CD4-positive, alpha-beta T cell treated with Interleukin-2 at 100 ng/mL for 4 hours (primary cell): ENCODE results near the gene RHEB.

Source experiments
- DNase-seq: peaks from one replicate; pipeline ENCODE4 v3.0.0-alpha.2; 2020; ENCODE audit warnings: low spot score

RHEB gene

DNA sequence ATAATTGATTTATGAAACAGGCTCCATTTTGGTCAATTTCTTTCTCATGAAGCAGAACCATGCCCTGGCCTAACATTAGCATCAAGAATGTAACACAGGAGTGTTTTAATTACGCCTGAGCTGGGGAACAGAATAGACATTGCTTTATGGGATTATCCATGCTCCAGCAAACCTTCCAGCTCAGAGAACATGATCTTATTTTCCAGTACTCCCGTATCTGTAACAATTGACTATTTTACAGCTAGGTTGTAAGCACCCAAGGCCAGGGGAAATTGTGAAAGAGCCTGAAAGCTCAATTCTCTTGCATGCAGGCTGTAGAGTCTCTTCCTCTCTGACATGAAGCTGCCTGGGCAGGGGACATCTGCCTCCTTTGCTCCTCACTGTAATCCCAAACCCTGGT, 49.0 kb downstream of the RHEB start:
- DNase-seq: no peak

DNA sequence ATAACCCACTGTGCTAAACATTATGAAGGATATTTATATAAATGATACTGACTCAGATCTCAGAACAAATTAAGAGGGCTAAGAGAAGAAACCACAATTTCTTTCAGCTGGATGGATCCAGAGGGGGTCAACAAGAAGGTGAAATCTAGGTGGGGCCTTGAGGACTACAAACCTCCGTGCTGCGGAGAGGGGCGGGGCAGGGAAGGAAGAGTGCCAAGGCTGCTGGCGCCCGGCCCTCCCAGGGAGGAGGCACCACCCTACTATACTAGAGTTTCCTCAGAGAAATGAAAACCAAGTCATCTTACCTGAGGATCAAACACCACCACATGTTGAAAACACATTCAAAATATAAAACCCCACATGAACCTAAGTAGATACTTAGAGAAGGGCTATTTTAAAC, 50.4 kb downstream of the RHEB start:
- no peak for DNase-seq

DNA sequence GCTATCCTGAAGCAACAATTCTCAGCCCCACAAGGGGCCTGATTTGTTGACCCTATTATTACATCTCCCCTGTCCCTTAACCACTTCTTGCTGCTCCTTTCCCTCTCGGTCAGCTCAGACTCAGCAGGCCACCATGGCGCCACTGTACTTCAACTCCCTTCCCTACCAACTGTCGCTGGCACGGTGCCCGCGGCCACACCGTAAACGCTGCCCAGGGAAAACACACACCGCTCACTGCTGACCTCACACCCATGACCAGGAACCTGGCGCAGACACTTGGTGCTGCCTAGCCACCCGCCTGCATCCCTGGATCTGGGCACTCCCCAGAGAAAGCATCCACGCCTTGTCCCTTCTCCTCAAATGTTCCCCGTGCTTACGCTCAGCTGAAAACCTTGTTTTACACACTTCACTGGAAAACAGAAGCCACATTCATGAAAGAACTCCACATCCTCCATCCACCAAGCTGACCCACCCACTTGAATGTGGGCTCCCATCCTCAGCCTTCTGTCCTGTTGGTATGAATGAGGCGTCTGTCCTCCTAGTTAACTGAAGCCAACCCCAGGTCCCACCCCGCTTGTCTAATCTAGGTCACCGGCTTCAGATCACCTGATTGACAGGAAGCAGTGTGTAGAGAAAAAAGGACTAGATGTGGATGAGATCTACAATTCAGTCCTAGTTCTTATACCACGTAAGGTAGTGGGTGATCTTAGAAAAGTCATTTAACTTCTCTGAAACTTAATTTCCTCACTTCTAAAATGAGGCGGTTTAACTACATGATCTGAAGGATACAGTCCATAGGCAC, 51.3 kb downstream of the RHEB start:
- no peak for DNase-seq

DNA sequence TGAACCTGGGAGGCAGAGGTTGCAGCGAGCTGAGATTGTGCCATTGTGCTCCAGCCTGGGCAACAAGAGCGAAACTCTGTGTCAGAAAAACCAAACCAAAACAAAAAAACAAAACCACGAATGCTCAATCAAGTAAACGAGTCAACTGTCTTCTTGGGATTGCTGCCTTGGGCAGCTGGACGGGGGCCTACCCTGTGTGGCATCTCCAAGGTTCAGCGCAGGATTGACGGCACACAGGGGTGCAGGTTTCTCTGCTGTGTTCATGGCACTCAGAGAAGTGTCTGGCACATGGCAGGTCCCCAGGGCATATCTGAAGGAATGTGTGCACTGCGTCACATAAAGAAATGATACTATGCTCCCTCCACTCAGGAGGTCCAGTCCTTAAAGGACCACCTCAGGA, 54.5 kb downstream of the RHEB start:
- DNase-seq: no peak

DNA sequence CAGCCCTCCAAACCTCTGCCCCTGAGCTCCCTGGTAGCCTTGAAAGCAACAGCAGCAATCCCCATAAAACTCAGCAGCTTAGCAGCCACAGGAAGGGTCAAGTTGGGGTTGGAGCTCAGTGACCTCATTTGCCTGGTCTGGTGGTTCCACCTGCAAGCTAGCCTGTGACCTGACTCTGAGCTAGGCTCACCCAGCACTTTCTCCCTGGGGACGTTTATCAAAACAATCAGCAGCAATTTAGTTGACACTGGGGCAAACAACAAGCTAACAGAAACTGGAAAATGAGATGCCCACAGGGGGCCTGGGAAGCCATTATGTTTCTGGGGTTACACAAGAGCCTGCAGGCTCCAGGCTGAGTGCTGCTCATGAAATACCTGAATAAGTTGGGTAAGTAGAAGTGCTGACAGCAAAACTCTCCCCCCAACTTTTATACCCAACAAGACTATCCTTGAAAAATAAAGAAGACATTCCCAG, 57.4 kb downstream of the RHEB start:
- no peak for DNase-seq

DNA sequence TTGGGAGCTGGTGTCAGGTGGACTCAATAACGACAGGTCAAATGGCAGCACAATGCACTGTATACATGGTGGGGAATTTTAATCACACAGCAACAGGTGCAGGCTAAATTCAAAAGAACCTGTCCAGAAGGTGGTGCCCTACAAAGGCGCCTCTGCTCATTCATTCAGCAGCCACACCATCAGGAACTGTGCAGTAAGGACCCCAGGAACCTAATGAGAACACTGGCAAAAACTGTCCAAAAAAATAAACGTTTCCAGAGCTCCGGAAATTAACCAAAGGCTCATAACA, 57.8 kb downstream of the RHEB start:
- DNase-seq: no peak

DNA sequence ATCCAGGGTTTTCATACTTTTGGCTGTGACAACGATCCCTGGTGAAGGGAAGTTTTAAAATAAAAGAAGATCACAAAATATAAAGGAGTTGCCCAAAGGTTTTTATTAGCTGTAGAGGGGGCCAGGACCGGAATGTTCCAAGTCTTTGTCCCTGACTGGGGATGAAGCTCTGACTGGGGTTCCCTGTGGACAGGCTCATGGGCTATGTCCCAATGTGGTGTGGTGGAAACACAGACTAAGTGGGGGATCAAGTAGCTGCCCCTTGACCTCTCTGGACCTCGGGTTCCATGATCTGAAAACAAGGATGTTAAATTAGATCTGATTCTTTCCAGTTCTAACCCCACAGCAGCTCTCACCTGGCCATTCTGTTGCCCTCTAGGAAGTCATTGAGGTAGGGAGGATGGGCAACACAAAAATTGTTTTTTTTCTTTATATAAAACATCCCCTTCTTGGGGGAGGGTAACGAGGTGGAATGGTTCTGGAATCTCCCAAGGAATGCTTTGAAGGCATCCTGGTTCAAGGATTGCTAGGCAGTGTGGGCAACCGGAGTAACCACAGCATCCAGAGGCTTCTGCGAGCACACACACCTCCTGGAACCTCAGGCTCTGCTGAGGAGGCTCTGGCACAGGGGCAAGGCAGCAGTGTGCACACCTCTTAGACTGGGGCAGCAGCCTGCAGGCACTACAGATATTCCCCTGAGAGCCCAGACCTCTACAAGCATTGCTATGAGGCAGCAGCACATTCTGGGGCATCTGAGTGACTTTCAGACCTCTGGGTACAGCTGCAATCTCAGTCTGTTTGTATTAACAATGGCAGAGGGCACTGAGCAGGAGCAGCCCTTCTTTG, 58.4 kb downstream of the RHEB start:
- no peak for DNase-seq

DNA sequence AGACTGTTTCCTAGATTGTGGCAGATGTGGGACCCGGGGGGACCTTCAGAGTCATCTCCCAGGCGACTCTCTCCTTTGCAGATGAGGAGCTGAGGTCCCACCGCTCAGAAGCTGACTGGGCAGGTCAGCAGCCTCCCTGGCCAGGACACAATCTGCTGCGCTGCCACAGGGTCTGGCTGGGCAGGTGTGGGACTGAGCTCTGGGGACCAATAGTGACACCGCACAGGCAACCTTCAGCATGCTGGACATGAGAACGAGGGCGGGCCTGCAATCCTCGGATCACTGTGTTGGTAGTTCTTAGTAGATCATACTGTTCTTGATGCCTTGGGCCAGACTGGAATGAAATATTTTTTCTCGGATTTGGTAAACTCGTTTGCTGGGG, 59.2 kb downstream of the RHEB start:
- DNase-seq: no peak

DNA sequence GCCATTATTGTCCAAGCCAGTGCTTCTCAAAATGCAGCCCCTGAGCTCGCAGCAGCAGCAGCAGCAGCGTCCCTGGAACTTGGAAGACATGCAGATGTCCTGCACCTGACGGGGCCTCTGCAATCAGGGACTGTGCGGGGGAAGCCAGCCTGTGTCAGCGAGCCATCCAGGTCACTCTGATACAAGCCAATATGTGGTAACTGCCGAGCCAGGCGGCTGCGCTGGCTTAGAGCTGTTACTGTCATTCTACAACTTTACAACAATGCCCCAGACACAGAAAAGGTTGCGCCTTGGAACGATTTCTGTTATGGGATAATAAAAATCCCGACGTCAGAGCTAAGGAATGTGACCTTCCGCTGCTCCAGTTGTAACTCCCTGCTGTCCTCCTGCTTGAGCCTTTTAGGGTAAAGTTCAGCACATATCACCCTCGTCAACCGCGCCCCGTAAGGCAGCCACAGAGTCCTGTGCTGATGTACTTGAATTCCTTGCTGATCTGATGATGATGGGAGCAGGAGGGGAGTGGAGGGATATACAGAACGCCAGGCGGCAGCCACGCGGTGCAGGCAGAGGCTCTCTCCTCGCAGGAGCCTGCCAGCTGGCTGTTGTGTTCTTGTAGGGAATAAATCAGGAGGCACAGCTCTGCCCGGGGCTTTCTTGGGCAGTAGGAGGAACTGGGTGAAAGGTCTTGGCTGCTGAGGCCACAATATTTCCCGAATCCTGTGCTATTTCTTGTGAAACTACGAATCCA, 59.8 kb downstream of the RHEB start:
- no peak for DNase-seq

DNA sequence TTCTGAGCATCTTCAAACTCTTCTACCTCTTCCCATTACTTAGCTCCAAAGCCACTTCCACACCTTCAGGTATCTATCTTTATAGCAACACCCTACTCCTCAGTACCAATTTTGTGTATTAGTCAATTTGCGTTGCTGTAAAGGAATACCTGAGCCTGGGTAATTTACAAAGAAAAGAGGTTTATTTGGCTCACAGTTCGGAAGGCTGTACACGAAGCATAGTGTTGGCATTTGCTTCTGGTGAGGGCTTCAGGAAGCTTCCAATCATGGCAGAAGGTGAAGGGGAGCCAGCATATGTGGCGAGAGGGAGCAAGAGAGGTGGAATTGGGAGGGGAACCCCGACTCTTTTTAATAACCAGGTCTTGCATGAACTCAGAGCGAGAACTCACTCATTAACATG, 62.2 kb downstream of the RHEB start:
- DNase-seq: no peak

DNA sequence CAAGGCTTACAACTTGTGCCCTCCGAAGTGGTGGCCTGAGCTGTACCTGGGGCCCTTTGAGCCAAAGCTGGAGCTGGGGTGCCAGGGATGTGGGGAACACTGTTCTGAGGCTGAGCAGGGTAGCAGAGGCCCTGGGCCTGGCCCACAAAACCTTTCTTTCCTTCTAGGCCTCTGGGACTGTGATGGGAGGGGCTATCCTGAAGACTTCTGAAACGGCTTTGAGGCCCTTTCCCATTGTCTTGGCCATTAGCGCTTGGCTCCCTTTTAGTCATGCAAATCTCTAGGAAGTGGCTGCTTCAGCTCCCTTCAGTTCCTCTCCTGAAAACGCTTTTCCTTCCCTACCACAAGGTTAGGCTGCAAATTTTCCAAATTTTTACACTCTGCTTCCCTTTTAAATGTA, 62.9 kb downstream of the RHEB start:
- no peak for DNase-seq

DNA sequence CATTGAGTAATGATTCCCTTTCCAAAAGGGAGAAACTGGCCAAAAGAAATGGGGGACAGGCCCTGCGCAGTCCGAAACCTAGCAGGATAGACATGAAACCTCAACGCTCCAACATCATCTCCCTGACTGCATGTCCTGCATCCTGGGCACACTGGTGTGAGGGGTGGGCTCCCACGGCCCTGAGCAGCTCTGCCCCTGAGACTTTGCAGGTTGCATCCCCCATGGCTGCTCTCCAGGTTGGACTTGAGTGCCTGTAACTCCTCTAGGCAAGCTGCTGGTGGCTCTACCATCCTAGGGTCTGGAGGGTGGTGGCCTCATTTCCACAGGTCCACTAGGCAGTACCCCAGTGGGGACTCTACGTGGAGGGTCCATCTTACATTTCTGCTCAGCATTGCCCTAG, 63.4 kb downstream of the RHEB start:
- DNase-seq: no peak

DNA sequence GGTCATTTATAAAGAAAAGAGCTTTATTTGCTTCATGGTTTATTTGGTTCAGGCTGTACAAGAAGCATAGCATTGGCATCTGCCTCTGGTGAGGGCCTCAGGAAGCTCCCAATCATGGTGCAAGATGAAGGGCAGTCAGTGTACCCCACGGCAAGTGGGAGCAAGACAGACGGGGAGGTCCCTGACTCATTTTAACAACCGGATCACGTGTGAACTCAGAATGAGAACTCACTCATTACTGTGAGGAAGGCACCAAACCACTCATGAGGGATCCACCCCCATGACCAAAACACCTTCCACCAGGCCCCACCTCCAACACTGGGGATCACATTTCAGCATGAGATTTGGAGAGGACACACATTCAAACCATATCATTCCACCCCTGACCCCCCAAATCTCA, 64.0 kb downstream of the RHEB start:
- no peak for DNase-seq

DNA sequence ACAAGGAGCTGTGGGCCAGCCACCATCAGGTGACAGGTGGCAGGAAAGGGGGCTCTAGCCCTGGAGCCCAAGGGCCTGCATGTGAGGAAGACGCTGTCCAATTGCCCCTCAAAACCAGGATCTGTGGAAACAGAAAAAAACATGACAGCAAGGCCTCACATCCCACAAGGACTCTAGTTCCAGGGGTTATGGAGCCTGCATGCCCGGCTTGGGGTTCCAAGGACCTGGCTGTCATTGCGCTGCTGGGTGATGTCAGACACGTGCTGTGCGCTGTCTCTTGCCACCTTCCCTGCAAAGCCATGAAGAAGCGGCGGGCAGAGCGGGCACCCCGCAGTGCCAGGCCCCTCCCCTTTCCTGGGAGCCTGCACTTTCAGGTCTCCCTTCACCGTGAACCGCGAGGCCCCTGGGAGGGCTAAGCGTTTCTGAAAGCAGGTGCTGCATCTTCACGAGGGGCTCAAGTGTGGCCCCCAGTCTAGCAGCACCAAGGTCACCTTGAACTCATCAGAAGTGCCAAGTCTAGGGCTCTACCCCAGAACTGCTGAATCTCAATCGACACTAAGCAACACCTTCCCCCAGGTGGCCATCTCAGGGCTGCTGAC, 64.7 kb downstream of the RHEB start:
- DNase-seq: no peak

DNA sequence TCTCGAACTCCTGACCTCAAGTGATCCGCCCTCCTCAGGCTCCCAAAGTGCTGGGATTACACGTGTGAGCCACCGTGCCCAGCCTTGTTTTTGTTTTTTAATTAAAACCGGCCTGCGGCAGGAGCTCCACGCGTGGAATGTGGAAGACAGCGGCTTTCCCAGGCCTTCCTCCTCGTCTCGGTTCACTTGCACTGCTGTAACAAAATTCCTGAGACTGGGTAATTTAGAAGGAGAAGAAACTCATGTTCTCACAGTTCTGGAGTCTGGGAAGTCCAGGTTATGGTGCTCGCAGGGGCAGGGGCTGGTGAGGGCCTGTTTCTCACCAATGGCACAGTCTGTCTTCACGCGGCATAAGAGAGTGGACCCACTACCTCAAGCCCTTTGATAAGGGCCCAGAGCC, 65.4 kb downstream of the RHEB start:
- no peak for DNase-seq

DNA sequence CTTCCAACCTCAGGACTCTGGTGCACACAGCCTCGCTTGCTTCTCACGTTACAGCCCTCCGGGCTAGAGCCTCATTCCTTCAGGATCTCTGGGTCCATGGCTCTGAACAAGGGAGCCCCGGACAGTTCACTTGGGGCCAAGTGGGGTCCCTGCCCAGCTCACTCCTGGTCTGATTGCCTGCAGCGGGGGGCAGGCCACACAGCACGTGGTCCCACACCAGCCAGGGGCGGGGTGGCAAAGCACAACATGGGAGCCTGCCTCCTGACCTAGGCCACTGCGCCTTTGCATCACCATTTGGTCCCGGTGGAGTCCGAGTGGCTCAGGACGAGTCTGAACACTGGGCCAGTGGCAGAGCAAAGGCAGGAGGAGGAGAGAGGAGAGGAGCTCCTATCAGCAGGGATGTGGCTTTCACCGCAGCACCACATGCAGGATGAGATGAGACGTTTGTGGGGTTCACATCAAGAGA, 66.3 kb downstream of the RHEB start:
- DNase-seq: no peak

DNA sequence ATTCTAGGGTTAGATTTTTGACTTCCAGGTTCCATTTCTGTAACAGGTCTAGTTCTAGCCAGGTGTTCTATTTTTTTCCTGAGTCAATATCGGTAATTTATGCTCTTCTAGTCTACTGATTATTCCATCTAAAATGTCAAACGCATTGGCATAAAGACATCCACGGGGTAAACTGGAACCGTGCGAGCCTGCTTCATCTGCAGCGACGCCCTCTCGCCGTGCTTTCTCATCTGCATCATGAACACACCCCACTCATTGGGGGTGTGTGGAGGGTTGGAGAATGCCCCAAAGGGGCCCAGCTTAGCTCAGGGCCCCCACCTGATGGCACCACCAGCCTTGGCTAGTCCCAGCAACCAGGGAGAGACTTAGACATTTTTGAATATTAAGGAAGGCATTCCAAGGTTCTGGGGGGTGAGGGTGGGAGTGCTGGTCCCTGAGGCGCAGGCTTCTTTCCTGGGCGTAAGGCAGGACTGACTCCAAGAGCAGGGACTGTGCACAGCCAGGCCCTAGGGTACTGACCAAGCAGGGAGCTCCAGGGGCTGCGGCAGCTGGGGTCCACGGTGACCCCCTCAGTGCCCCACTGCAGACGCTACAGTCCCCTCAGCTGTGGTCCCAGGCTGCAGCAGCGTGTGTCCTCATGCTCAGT, 66.9 kb downstream of the RHEB start:
- DNase-seq: no peak

DNA sequence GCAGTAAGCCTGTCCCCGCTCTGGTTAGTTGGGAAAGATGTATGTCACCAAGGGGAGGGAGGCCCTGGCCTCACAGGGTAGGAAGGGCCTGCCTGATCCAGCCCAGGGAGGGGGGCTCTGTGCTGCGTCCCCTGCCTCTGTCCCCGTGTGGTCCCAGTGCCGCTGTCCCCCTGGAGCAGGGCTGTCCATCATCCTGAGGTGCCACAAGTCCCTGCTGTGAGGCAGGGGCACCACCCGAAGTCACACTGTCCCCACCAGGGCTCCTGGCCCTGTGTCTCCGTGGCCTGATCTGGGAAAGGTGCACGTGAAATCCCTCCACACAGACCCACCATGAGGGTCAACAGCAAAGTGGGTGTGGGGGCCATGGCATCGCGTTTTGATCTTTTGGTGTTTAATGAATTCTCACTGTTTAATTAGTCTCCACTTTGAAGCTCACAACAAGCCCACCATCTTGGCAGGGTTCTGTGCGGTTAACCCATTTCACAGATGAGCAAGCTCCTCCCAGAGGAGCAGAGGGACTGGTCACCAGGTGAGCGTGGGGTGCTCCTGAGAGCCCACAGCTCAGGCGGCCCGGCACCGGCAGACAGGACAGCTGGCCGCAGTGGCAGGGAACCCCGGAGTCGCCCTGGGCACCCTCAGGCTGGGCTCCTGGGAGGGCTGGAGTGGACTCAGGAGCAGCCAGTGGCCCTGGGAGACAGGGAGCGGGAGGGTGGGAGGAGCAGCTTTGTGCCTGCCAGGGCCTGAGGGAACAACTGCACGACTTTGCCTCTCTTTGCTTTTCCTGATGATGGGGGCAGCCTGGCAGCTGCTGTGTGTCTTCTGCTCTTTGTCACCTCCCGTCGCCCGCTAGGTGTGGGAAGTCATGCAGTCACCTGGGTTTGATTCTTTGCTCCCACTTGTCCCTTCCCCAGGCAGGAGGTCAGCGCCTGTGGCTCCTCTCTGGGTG, 67.8 kb downstream of the RHEB start:
- DNase-seq: no peak

DNA sequence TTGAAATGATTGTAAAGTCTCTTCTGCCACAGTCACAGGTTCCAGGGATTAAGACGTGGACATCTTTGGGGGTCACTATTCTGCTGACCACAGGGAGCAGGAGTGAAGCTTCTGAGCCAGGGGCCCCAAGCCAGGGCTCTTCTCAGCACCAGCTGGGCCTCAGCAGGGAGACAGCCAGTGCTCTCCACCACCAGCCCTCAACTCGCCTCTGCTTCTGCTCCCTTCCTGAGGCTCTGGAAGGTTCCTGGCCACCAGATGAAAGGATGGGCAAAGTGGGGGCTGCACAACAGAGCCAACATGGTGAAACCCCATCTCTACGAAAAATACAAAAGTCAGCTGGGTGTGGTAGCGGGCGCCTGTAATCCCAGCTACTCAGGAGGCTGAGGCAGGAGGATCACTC, 68.5 kb downstream of the RHEB start:
- no peak for DNase-seq

DNA sequence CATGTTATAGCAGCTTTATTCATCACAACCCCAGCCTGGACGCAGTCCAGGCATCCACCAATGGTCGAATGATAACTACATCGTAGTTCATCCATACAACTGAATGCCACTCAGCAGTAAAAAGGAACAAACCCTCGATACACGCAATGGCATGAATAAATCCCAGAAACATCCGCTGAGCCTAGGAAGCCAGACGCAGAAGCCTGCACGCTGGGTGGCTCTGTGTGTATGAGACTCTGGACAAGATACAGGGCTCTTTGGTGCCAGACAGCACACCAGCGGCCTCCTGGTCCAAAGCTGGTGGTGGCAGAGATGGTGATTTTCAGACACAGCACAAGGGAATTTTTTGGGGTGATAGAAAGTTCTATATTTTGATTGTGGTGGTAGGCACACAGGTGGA, 69.7 kb downstream of the RHEB start:
- DNase-seq: no peak
